Mucosa of descending colon (tissue), 3 donors: ENCODE data around the gene NKX1-1. TPM values are rescaled to one million over a fixed set of nuclear protein-coding genes. Genes with fewer than 3 reads are reported as not detected.
A peak's percentile ranks its signal among the peaks of the same experiment; 100 is the strongest.

ENCODE experiments used
- ATAC-seq: fragments of 200-7000 bp; cut with Tn5 transposase; one replicate; pipeline ENCODE4 v1.9.1; 2020; ENCODE audit warnings: mild to moderate bottlenecking, moderate library complexity
- DNase-seq, 3 donors: peaks; one replicate each; pipeline ENCODE4 v3.0.0-alpha.2; 2020
- H3K36me3 ChIP-seq: fragments of 200-600 bp; one replicate; pipeline ENCODE4 v1.8.0; 2021; ENCODE audit warnings: low read depth, mild to moderate bottlenecking
- H3K4me1 ChIP-seq: fragments of 200-600 bp; one replicate; pipeline ENCODE4 v1.8.0; 2021; ENCODE audit warnings: low read depth, mild to moderate bottlenecking
- H3K4me3 ChIP-seq: fragments of 200-600 bp; one replicate; pipeline ENCODE4 v1.8.0; 2021; ENCODE audit warnings: mild to moderate bottlenecking
- H3K9me3 ChIP-seq: fragments of 200-600 bp; one replicate; pipeline ENCODE4 v1.8.0; 2021; ENCODE audit warnings: mild to moderate bottlenecking
- intact Hi-C, 2 donors: fragments of 100-400 bp; cut with DNase I in 1 of 2; cut with micrococcal nuclease in 1 of 2; formaldehyde crosslinking; loops; one replicate each; pipeline versions ENCODE4 v1.11.0 to v1.11.1; 2022; cut with DNase I, micrococcal nuclease
- total RNA-seq, 3 donors: library from RNA; stranded (reverse); fragmentation: NEBNext Ultra II Directional in 2 of 3; extraction: Animal tissue kit (Norgen Biotek cat#: 25700) in 2 of 3; gene quantifications; one replicate each; pipeline versions ENCODE4 v1.2.1 to v1.2.4, GENCODE V29; 2021 to 2023
- TF ChIP-seq, protein P1 (sequence below): fragments of 200-600 bp; IDR thresholded peaks from one replicate; pipeline ENCODE4 v1.8.0; 2022; ENCODE audit warnings: antibody characterized with exemption, mild to moderate bottlenecking
- donor health status: DM: no; HTN: no; CAD: no; lungs with moderate emphysema.
- donor health status: DM: no; HTN: no; CAD: no.
- donor health status: DM: no; HTN: yes; CAD: no.

NKX1-1 gene
- total RNA-seq, 3 donors from 2014 or later, result not detected

DNA sequence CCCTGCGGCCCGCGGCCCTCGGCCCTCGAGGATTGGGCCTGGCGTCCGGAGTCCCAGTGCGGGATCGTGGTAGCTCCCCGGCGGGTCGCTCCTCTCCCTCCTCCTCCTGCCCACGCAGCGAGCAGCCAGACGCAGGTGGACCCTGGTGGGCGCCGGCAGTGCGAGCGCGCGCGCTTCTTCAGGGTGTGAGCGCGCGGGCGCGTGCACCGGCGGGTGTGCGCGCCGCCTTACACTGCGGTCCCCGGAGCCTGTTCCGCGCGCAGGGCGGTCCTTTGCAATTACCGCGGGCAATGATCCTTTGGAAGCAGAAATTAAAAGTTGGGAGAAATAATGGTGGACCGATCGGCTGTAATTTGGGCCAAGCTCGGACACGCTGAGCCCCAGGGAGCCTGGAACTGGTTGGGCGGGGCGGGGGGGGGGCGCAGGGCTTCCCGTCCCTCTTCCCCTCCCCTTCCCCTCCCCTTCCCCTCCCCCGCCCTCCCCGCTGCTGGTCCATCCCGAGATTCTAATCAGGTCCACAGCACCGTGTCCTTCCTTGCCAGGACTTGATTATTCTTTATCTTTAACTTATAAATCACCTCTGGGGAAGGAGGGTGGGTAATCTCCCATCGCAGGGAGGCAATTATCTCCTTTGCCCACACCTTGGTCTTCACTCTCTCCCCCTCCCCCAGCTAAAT lies 1.6 kb upstream of the NKX1-1 start:
- H3K9me3 ChIP-seq, result no peaks in the 10 kb centered on the region
- ATAC-seq, result no peak
- no peaks in the 10 kb centered on the region for H3K4me1 ChIP-seq
- intact Hi-C loops, result no loop called here
- H3K36me3 ChIP-seq, result no peaks in the 10 kb centered on the region
- TF ChIP-seq, protein P1, sequence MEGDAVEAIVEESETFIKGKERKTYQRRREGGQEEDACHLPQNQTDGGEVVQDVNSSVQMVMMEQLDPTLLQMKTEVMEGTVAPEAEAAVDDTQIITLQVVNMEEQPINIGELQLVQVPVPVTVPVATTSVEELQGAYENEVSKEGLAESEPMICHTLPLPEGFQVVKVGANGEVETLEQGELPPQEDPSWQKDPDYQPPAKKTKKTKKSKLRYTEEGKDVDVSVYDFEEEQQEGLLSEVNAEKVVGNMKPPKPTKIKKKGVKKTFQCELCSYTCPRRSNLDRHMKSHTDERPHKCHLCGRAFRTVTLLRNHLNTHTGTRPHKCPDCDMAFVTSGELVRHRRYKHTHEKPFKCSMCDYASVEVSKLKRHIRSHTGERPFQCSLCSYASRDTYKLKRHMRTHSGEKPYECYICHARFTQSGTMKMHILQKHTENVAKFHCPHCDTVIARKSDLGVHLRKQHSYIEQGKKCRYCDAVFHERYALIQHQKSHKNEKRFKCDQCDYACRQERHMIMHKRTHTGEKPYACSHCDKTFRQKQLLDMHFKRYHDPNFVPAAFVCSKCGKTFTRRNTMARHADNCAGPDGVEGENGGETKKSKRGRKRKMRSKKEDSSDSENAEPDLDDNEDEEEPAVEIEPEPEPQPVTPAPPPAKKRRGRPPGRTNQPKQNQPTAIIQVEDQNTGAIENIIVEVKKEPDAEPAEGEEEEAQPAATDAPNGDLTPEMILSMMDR, result no peak
- no peak for DNase-seq
- H3K4me3 ChIP-seq, result no peak overlapping the region

DNA sequence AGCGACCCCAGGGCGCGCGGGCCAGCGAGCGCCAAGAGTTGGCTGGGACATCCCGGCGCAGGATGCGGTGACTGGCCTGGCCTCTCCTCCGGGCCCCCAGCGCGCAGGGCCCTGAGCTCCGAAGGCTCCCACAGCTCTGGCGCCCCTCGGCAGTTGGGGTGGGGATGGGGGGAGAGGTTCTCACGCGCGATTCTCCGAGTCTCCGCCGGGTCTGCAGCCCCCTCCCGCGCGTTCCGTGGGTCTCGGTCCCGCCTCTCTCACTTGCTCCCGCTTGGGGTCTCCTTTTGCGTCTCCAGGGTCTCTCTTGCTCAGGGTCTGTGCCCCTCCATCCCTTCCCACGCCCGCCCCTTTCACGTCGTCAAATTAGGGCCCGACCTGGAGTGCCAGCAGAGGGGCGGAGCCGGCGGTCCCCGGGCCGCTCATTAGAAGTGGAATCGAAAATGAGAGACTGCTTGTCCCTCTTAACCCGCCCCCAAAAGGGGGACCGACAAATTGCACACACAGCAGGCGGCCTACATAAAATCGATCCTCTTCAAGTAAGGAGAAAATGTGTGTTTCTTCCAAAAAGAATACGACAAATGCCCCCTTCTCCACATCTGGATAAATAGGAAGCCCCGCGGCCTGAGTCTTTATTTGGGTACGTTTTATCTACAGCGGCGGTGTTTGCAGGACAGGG lies 877 bp upstream of the NKX1-1 start:
- H3K4me1 ChIP-seq, result no peaks in the 10 kb centered on the region
- no peak for ATAC-seq
- DNase-seq, result no peak
- intact Hi-C loops, result no loop called here
- no peaks in the 10 kb centered on the region for H3K9me3 ChIP-seq
- H3K36me3 ChIP-seq, result no peaks in the 10 kb centered on the region
- TF ChIP-seq, protein P1, result no peak
- H3K4me3 ChIP-seq, result no peak overlapping the region

DNA sequence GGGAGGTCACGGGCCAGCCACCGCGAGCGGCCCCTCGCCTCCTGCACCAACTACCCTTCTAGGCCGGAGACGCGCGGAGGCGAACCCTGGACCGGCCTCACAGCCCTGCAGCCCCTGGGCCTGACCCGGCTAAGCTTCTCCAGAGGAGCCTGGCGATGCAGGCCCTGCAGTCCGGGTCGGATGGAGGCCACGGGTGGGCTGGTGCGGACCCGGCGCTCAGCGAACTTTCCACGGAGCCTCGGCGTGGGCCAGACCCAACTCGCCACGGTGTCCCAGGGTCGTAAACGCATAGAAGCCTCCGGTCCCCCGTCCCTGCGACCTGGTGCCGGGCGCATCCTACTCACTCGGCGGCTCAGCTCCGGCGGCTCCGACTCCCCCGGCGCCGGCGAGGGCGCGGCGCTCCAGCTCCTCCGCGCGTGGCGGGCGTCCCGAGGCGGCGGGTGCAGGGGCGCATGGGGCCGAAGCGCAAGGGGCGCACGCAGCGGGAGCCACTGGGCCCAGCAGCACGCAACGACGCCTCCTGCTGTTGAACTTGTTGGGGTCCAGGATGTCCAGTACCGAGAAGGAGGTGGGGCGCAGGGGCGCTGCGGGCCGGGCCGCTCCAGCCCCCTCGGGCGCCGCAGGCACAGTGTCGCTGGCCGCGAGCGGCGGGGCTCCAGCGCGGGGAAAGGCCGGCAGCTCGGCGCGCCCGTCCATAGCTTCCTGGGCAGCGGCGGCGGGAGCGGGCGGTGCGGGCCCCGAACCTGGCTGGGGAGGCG lies 427 bp downstream of the NKX1-1 start:
- DNase-seq (no peak), ATAC-seq (no peak)
- intact Hi-C loops, result no loop called here
- Histone ChIP-seq H3K4me3 (no peak overlapping the region), H3K4me1 (no peaks in the 10 kb centered on the region), H3K36me3 (no peaks in the 10 kb centered on the region), H3K9me3 (no peaks in the 10 kb centered on the region)
- TF ChIP-seq, protein P1, result no peak

DNA sequence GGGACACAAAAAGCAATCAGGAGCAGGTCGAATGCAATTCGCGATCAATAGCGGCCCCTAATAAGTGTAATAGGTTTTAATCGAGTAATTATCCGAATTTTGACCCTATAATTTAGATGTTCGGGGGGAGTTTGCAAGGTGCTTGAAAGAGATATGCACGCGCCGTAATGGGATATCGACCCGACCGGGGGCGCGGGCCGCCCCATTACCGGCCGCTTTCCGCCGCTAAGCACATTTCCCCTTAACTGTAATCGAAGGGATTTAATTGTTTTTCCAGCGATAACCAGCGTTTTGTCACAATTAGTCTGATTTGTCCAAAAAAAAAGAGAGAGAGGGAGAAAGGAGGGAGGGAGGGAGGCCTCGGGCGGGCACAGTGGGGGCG lies 997 bp downstream of the NKX1-1 start:
- Histone ChIP-seq H3K4me1 (no peaks in the 10 kb centered on the region), H3K36me3 (no peaks in the 10 kb centered on the region), H3K9me3 (no peaks in the 10 kb centered on the region), H3K4me3 (no peak overlapping the region)
- DNase-seq, result no peak
- TF ChIP-seq, protein P1, result no peak
- intact Hi-C loops, result no loop called here
- ATAC-seq, result no peak

DNA sequence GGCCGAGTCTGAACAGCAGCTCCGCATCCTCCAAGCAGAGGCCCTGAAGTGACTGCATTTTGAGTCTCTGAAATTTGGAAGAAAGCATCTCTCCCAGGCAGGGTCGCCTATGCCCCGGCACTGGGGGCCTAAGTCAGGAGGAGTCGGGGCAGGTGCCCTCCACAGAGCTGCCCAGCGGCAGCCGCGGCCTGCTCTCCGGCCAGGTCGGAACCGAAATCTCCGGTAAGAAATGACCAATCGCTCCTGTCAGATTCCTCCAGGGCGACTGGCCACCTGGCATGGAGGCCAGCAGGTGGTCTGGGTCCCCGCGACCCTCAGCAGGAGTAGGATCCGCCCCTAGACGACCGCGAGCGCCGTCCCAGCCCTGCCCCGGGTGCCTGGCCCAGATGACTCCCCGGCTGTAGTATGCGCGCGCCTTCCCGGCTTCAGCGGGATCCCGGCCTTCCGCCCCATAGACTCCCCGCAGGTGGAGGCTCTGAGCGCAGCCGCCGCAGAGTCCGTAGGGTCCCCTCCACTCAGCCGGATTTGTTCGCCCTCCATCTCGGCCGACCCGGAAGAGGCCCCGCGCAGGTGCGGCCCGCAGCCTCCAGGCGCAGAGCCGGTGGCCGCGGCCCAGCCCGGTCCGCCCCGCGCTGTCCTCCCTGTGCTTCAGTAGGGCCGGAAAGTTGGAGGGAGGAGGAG lies 1.5 kb downstream of the NKX1-1 start:
- DNase-seq (peak in 1 of 3 donors; percentile 39), ATAC-seq (no peak)
- Histone ChIP-seq H3K4me1 (no peaks in the 10 kb centered on the region), H3K9me3 (no peaks in the 10 kb centered on the region), H3K36me3 (no peaks in the 10 kb centered on the region), H3K4me3 (no peak overlapping the region)
- intact Hi-C loops, result no loop called here
- TF ChIP-seq, protein P1, result no peak
